Activated naive CD4-positive, alpha-beta T cell treated with Interleukin-2 at 50 U/mL for 16 hours (primary cell): ENCODE data around the gene PAPSS2.
A peak's percentile ranks its signal among the peaks of the same experiment; 100 is the strongest.

ENCODE experiments used
- DNase-seq: peaks from one replicate; pipeline ENCODE4 v3.0.0-alpha.2; 2020

PAPSS2 gene

GRCh38 chr10:87753995-87754866, 94.6 kb downstream of the PAPSS2 start:
- no peak for DNase-seq

GRCh38 chr10:87757685-87758084, 98.0 kb downstream of the PAPSS2 start:
- no peak for DNase-seq

GRCh38 chr10:87759551-87759950, 99.9 kb downstream of the PAPSS2 start:
- no peak for DNase-seq

- no peak for DNase-seq
Measured at GRCh38 chr10:87760195-87760905, 100.7 kb downstream of the PAPSS2 start.

- no peak for DNase-seq
Measured at GRCh38 chr10:87761153-87761552, 101.5 kb downstream of the PAPSS2 start.

- DNase-seq: peak; percentile 53
Measured at GRCh38 chr10:87761892-87762291, 102.2 kb downstream of the PAPSS2 start.

GRCh38 chr10:87763086-87763861, 103.6 kb downstream of the PAPSS2 start:
- no peak for DNase-seq

- DNase-seq: no peak
Measured at GRCh38 chr10:87764072-87764934, 104.6 kb downstream of the PAPSS2 start.

GRCh38 chr10:87765666-87766376, 106.1 kb downstream of the PAPSS2 start:
- DNase-seq: no peak

- no peak for DNase-seq
Measured at GRCh38 chr10:87767253-87767652, 107.6 kb downstream of the PAPSS2 start.

GRCh38 chr10:87771871-87772500, 112.3 kb downstream of the PAPSS2 start:
- no peak for DNase-seq

- no peak for DNase-seq
Measured at GRCh38 chr10:87775766-87776165, 116.1 kb downstream of the PAPSS2 start.

GRCh38 chr10:87776328-87776727, 116.7 kb downstream of the PAPSS2 start:
- DNase-seq: no peak

GRCh38 chr10:87781545-87781944, 121.9 kb downstream of the PAPSS2 start:
- DNase-seq: no peak

GRCh38 chr10:87782721-87783120, 123.0 kb downstream of the PAPSS2 start:
- no peak for DNase-seq

GRCh38 chr10:87786421-87786820, 126.7 kb downstream of the PAPSS2 start:
- DNase-seq: no peak

GRCh38 chr10:87790185-87790584, 130.5 kb downstream of the PAPSS2 start:
- no peak for DNase-seq

- no peak for DNase-seq
Measured at GRCh38 chr10:87794285-87794684, 134.6 kb downstream of the PAPSS2 start.
